H1 (cell line): Measurements from ENCODE around the gene GTF2H1. TPM values are rescaled to one million over a fixed set of nuclear protein-coding genes. Genes with fewer than 3 reads are reported as not detected.

Experiments used
- CTCF ChIA-PET: fragments of 300-600 bp; sonication (Branson Sonifier 250); formaldehyde crosslinking; loops from one replicate; lab custom pipeline; 2021; ENCODE audit not compliant: partially characterized antibody; lab: Charles Lee
- POLR2A ChIA-PET: fragments of 300-600 bp; sonication (Branson Sonifier 250); formaldehyde crosslinking; loops from one replicate; lab custom pipeline; 2021; ENCODE audit warnings: inconsistent platforms; ENCODE audit not compliant: partially characterized antibody; lab: Charles Lee
- DNase-seq, 2 experiments: peaks; one replicate each; pipeline versions ENCODE4 v3.0.0 to v3.0.0-alpha.2; 2010 to 2022; ENCODE audit warnings: low spot score in 2 of 2, low read depth in 1 of 2, mixed read lengths in 1 of 2
- FAIRE-seq: peaks from 2 replicates; lab custom pipeline; 2011; peaks lifted over from hg19 to GRCh38; lab: Jason Lieb, UNC
- H2AFZ ChIP-seq: 2 replicates; pipeline ENCODE4 v1.8.1; 2012; ENCODE audit warnings: low read length, inconsistent platforms
- H2AK5ac ChIP-seq: 2 replicates; pipeline ENCODE4 v1.6.1; 2013; ENCODE audit warnings: low read depth, low read length
- H2BK120ac ChIP-seq: replicated peaks from 2 replicates; pipeline ENCODE3; 2013; ENCODE audit warnings: low read depth, low read length, inconsistent platforms
- H2BK12ac ChIP-seq: 2 replicates; pipeline ENCODE4 v1.6.1; 2013; ENCODE audit warnings: low read depth, low read length
- H2BK15ac ChIP-seq: 2 replicates; pipeline ENCODE4 v1.6.1; 2013; ENCODE audit warnings: low read length
- H2BK20ac ChIP-seq: 2 replicates; pipeline ENCODE4 v1.6.1; 2013; ENCODE audit warnings: low read length
- H2BK5ac ChIP-seq: 2 replicates; pipeline ENCODE4 v1.6.1; 2013; ENCODE audit warnings: low read depth, low read length
- H3K14ac ChIP-seq: 2 replicates; pipeline ENCODE4 v1.6.1; 2013; ENCODE audit warnings: inconsistent platforms; ENCODE audit not compliant: insufficient read length
- H3K18ac ChIP-seq: 2 replicates; pipeline ENCODE4 v1.6.1; 2013; ENCODE audit warnings: low read length; ENCODE audit errors: extremely low read depth
- H3K23ac ChIP-seq: 2 replicates; pipeline ENCODE4 v1.6.1; 2013; ENCODE audit warnings: inconsistent platforms; ENCODE audit not compliant: insufficient read length
- H3K23me2 ChIP-seq: 2 replicates; pipeline ENCODE4 v1.6.1; 2013; ENCODE audit warnings: low read depth, low read length
- H3K27ac ChIP-seq: 2 replicates; pipeline ENCODE4 v1.6.1; 2011; ENCODE audit warnings: low read depth, low read length, inconsistent platforms
- H3K27me3 ChIP-seq, 4 experiments: replicated peaks in 1 of 4; 1 replicate in 1 of 4; 2 replicates in 3 of 4; pipeline versions ENCODE4 v1.6.1 to v1.8.1; 2011 to 2013; ENCODE audit warnings: low read length in 3 of 4, mild to moderate bottlenecking in 3 of 4, inconsistent platforms in 2 of 4, mixed read lengths in 2 of 4, moderate library complexity in 1 of 4; ENCODE audit not compliant: control insufficient read depth in 3 of 4, insufficient read depth in 3 of 4; ENCODE audit errors: extremely low read depth in 1 of 4
- H3K36me3 ChIP-seq, 4 experiments: 2 replicates each; pipeline versions ENCODE4 v1.6.1 to v1.8.1; 2011 to 2013; ENCODE audit warnings: mild to moderate bottlenecking in 4 of 4, low read length in 3 of 4, moderate library complexity in 2 of 4, control low read depth in 1 of 4, inconsistent platforms in 1 of 4; ENCODE audit not compliant: insufficient read depth in 4 of 4, control insufficient read depth in 2 of 4
- H3K4ac ChIP-seq: replicated peaks from 2 replicates; pipeline ENCODE3; 2013; ENCODE audit warnings: low read length, low read depth, mixed read lengths, inconsistent platforms; ENCODE audit not compliant: insufficient read length
- H3K4me1 ChIP-seq, 4 experiments: replicated peaks in 1 of 4; 1 replicate in 1 of 4; 2 replicates in 3 of 4; pipeline versions ENCODE4 v1.6.1 to v1.8.1; 2011 to 2013; ENCODE audit warnings: low read length in 3 of 4, inconsistent platforms in 2 of 4, mixed read lengths in 1 of 4; ENCODE audit not compliant: insufficient read depth in 4 of 4, control insufficient read depth in 3 of 4
- H3K4me2 ChIP-seq, 2 experiments: 2 replicates each; pipeline versions ENCODE4 v1.6.1 to v1.8.1; 2011 to 2013; ENCODE audit warnings: low read depth in 2 of 2, low read length in 2 of 2, control low read depth in 1 of 2, inconsistent platforms in 1 of 2, mild to moderate bottlenecking in 1 of 2; ENCODE audit not compliant: insufficient read depth in 1 of 2
- H3K4me3 ChIP-seq, 4 experiments: fragments of 200-600, 300-600 bp in 1 of 4; sonication (generic), shearing (Covaris generic), sonication (Bioruptor Twin) in 1 of 4; 2 replicates each; pipeline versions ENCODE4 v1.5.1 to v1.8.1; 2011 to 2016; ENCODE audit warnings: low read length in 4 of 4, low read depth in 3 of 4, control low read depth in 2 of 4, inconsistent platforms in 2 of 4, mild to moderate bottlenecking in 2 of 4, mixed read lengths in 1 of 4, moderate library complexity in 1 of 4; ENCODE audit not compliant: insufficient read depth in 2 of 4; ENCODE audit errors: extremely low read depth in 1 of 4
- H3K56ac ChIP-seq: replicated peaks from 2 replicates; pipeline ENCODE3; 2013; ENCODE audit warnings: low read depth, mild to moderate bottlenecking, mixed read lengths, low read length, inconsistent platforms; ENCODE audit not compliant: insufficient read length
- H3K79me1 ChIP-seq: 2 replicates; pipeline ENCODE4 v1.6.1; 2013; ENCODE audit warnings: low read depth, low read length, control low read depth
- H3K79me2 ChIP-seq, 2 experiments: 2 replicates each; pipeline versions ENCODE4 v1.6.1 to v1.8.1; 2012 to 2013; ENCODE audit warnings: low read length in 2 of 2, mild to moderate bottlenecking in 2 of 2, inconsistent platforms in 1 of 2; ENCODE audit not compliant: insufficient read depth in 2 of 2, control insufficient read depth in 1 of 2
- H3K9ac ChIP-seq, 4 experiments: replicated peaks in 1 of 4; 1 replicate in 1 of 4; 2 replicates in 3 of 4; pipeline versions ENCODE4 v1.6.1 to v1.8.1; 2011 to 2013; ENCODE audit warnings: low read depth in 3 of 4, low read length in 3 of 4, control low read depth in 2 of 4, mild to moderate bottlenecking in 2 of 4, moderate library complexity in 2 of 4, inconsistent platforms in 1 of 4; ENCODE audit errors: extremely low read depth in 1 of 4
- H3K9me3 ChIP-seq, 2 experiments: 2 replicates each; pipeline versions ENCODE4 v1.6.1 to v1.8.1; 2012 to 2013; ENCODE audit warnings: mild to moderate bottlenecking in 2 of 2, moderate library complexity in 2 of 2, control low read depth in 1 of 2, inconsistent platforms in 1 of 2, low read depth in 1 of 2, low read length in 1 of 2, mixed read lengths in 1 of 2; ENCODE audit not compliant: insufficient read depth in 2 of 2
- H4K20me1 ChIP-seq, 2 experiments: replicated peaks in 1 of 2; 2 replicates each; pipeline versions ENCODE3 to v1.8.1; 2011 to 2013; ENCODE audit warnings: inconsistent platforms in 2 of 2, low read length in 2 of 2, mild to moderate bottlenecking in 1 of 2; ENCODE audit not compliant: insufficient read depth in 2 of 2, control insufficient read depth in 1 of 2
- H4K5ac ChIP-seq: 2 replicates; pipeline ENCODE4 v1.6.1; 2013; ENCODE audit warnings: low read length, low read depth, mixed read lengths, inconsistent platforms; ENCODE audit not compliant: insufficient read length
- H4K8ac ChIP-seq: 2 replicates; pipeline ENCODE4 v1.8.0; 2013; ENCODE audit warnings: mild to moderate bottlenecking, moderate library complexity, low read length, inconsistent platforms; ENCODE audit not compliant: insufficient read depth; ENCODE audit errors: extremely low read depth
- H4K91ac ChIP-seq: replicated peaks from 2 replicates; pipeline ENCODE3; 2013; ENCODE audit warnings: low read length, mixed read lengths, inconsistent platforms; ENCODE audit not compliant: insufficient read length
- BCL11A ChIP-seq, 2 experiments: IDR thresholded peaks; one replicate each; pipeline ENCODE4 v1.6.1; 2011; ENCODE audit warnings: low read depth in 2 of 2, low read length in 2 of 2, mild to moderate bottlenecking in 2 of 2
- CREB1 ChIP-seq: IDR thresholded peaks from 2 replicates; pipeline ENCODE4 v1.6.1; 2012; ENCODE audit warnings: inconsistent platforms
- HDAC6 ChIP-seq: IDR thresholded peaks from one replicate; pipeline ENCODE4 v1.7.1; 2012; ENCODE audit warnings: low read depth, mild to moderate bottlenecking, inconsistent platforms, low read length, moderate library complexity
- MAFK ChIP-seq: IDR thresholded peaks from 2 replicates; pipeline ENCODE4 v1.6.1; 2012; ENCODE audit warnings: low read depth, mild to moderate bottlenecking, improper control_type of control experiment, low read length
- NANOG ChIP-seq: IDR thresholded peaks from 2 replicates; pipeline ENCODE4 v1.6.1; 2011; ENCODE audit warnings: low read length, low read depth, mild to moderate bottlenecking, inconsistent platforms; ENCODE audit not compliant: insufficient read depth, poor library complexity, severe bottlenecking
- POU5F1 ChIP-seq: IDR thresholded peaks from 2 replicates; pipeline ENCODE4 v1.6.1; 2011; ENCODE audit warnings: low read depth, mild to moderate bottlenecking, low read length, moderate library complexity
- RAD21 ChIP-seq, 2 experiments: IDR thresholded peaks in 1 of 2; conservative IDR thresholded peaks in 1 of 2; 2 replicates each; pipeline ENCODE4 v1.6.1; 2011; ENCODE audit warnings: low read depth in 2 of 2, low read length in 2 of 2, improper control_type of control experiment in 1 of 2, inconsistent platforms in 1 of 2, mild to moderate bottlenecking in 1 of 2, moderate library complexity in 1 of 2
- RFX5 ChIP-seq: IDR thresholded peaks from 2 replicates; pipeline ENCODE4 v1.6.1; 2011; ENCODE audit warnings: low read depth, low read length, improper control_type of control experiment, borderline replicate concordance
- SP4 ChIP-seq: IDR thresholded peaks from 2 replicates; pipeline ENCODE4 v1.6.1; 2012; ENCODE audit warnings: low read length, inconsistent platforms
- SRF ChIP-seq: IDR thresholded peaks from 2 replicates; pipeline ENCODE4 v1.6.1; 2011; ENCODE audit warnings: mild to moderate bottlenecking, low read depth, low read length, moderate library complexity
- TEAD4 ChIP-seq: IDR thresholded peaks from 2 replicates; pipeline ENCODE4 v1.6.1; 2012; ENCODE audit warnings: low read depth, low read length, inconsistent platforms, mixed read lengths
- YY1 ChIP-seq: IDR thresholded peaks from 2 replicates; pipeline ENCODE4 v1.6.1; 2011; ENCODE audit warnings: low read depth, mild to moderate bottlenecking, low read length
- WGBS, 2 experiments: shearing (Covaris generic) in 1 of 2; methylation state at CpG; one replicate each; pipeline versions ENCODE4 v1.1.6 to v1.1.7; 2013 to 2015; ENCODE audit warnings: low lambda C conversion rate in 2 of 2, mixed read lengths in 2 of 2, inconsistent platforms in 1 of 2, low coverage in 1 of 2, missing lambda C conversion rate in 1 of 2; ENCODE audit not compliant: insufficient replicate concordance in 2 of 2, insufficient coverage in 1 of 2, insufficient read length in 1 of 2; ENCODE audit errors: extremely low coverage in 1 of 2, missing lambda C conversion rate in 1 of 2; 5-methylcytosine and 5-hydroxymethylcytosine counted together
- polyA plus RNA-seq, 7 experiments: library from polyadenylated mRNA; depleted of rRNA in 3 of 7; stranded (reverse) in 5 of 7; unstranded in 2 of 7; fragments of >200 nt in 5 of 7; fragments of 200-250 nt in 2 of 7; gene quantifications; 1 replicate in 5 of 7; 2 replicates in 1 of 7; 4 replicates in 1 of 7; pipeline versions ENCODE4 v1.2.1 to v1.2.3, GENCODE V29; 2011 to 2013; ENCODE audit warnings: missing spikeins in 2 of 7, mixed read lengths in 2 of 7
- total RNA-seq: library from RNA; stranded (reverse); fragmentation: NEBNext Ultra II Directional; extraction: Animal tissue kit (Norgen Biotek cat#: 25700); gene quantifications from 2 replicates; pipeline ENCODE4 v1.2.1, GENCODE V29; 2021

Gene GTF2H1
- total and polyA plus RNA-seq, 2 of the 8 experiments (the other 6 are each of a cell fraction or from before 2014, with no cell fraction given) = 9.1 to 26.3 TPM

DNA sequence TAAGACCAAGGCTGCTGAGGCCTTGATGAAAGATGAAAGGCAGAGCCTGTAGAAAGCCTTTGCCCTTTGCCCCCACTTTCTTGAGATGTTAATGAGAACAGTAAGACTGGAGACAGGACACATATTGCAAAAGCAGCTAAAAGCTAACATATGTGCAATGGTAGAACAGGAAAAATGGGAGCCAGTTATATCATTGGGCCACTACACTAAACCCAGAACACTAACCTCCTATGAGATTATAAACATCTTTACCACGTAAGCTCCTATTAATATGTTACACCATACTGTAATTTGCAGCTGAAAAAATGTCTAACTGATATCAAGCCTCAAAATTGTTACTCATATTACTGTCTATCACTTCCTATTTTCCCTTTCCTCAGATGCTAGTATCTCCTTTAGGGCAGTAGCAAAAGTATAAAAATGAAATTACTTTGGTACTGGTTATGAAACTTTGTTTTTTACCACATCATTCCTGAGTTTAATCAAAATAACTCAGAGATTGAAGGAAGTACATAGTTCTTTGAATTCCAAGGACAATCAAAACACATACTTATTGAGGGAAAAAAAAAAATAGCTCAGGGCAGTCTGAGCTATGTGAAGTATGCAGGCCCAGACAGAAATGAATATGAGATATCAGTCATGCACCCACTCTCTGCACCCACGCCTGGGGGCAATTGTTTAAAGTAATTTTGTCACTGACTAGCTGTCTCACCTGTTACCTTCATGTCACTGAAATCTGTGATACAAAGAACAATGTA, 9.5 kb upstream of the GTF2H1 start:
- no peaks in the 10 kb centered on the region for H3K23me2 ChIP-seq
- no peak for FAIRE-seq
- H3K18ac ChIP-seq = no peak overlapping the region
- no peak overlapping the region for H4K8ac ChIP-seq
- H3K23ac ChIP-seq = no peak overlapping the region
- no peak overlapping the region for H2AK5ac ChIP-seq
- no peak overlapping the region for H3K56ac ChIP-seq
- no peaks in the 10 kb centered on the region for H4K20me1 ChIP-seq
- 89% methylated on average over 2 of the region's 2 CpGs; no CpG with 5 or more reads in 1 of the 2 experiments for WGBS, 2 experiments
- H2BK15ac ChIP-seq = no peak overlapping the region
- H3K4ac ChIP-seq = no peak overlapping the region
- H3K79me1 ChIP-seq = peaks cover 12% of the 10 kb centered on the region; the same call in 1 of the 2 replicates
- H3K4me1 ChIP-seq = no peaks in the 10 kb centered on the region
- no peak overlapping the region for H3K4me2 ChIP-seq
- H2BK12ac ChIP-seq = no peak overlapping the region
- TF ChIP-seq HDAC6 (no peak), CREB1 (no peak), POU5F1 (no peak), YY1 (no peak), BCL11A (IDR thresholded peaks at IDR 0.05; ENCODE audit: low read depth in 2 of 2, low read length in 2 of 2) (no peak), TEAD4 (no peak), MAFK (no peak), SP4 (no peak), RFX5 (no peak), SRF (no peak), RAD21 (IDR thresholded peaks at IDR 0.05 in 1 of 2, conservative IDR thresholded peaks at IDR 0.05 in 1 of 2; ENCODE audit: low read depth in 2 of 2, low read length in 2 of 2) (no peak), NANOG (no peak)
- H3K79me2 ChIP-seq = peaks cover 0 to 36% of the 10 kb centered on the region in 2 experiments; a peak in 2 of 4 replicates
- H2AFZ ChIP-seq = no peak overlapping the region
- H3K27ac ChIP-seq = no peak overlapping the region
- H2BK20ac ChIP-seq = no peak overlapping the region
- H3K36me3 ChIP-seq = peaks cover 7 to 33% (median 21%) of the 10 kb centered on the region in 4 experiments
- H4K5ac ChIP-seq = no peak overlapping the region
- CTCF ChIA-PET = interaction anchor here (0.7 to 1.8 kb wide), 3 partner anchors 23 to 198 kb away, joined by 3 to 9 read pairs (median 3); no protein-coding TSS in a partner anchor
- H4K91ac ChIP-seq = no peak overlapping the region
- no peaks in the 10 kb centered on the region for H3K27me3 ChIP-seq
- no peak for DNase-seq
- no peak overlapping the region for H2BK5ac ChIP-seq
- H3K14ac ChIP-seq = no peak overlapping the region
- H3K4me3 ChIP-seq = no peak overlapping the region
- no peak overlapping the region for H2BK120ac ChIP-seq
- H3K9me3 ChIP-seq = no peaks in the 10 kb centered on the region
- H3K9ac ChIP-seq = no peak overlapping the region
- POLR2A ChIA-PET = interaction anchor here (1.0 to 1.3 kb wide), 4 partner anchors 9 to 23 kb away, joined by 3 to 4 read pairs (median 3); partner anchors contain the start of gene HPS5
